Femur (tissue), 1 donor: ENCODE data around the gene PRR20C.
"Not testable (repeated sequence)": the region's sequence is repeated elsewhere in the genome, so short reads cannot be mapped to it uniquely, and the experiment has no call there.

Source experiments
- DNase-seq: peaks from one replicate; pipeline ENCODE4 v3.0.0-alpha.2; 2017

The PRR20C gene

GRCh38 chr13:57153761-57154160 is at the start of gene PRR20C:
TSS of gene PRR20C (plus strand) at chr13:57154061. CDS start at chr13:57154448, 387 bp downstream.
- not testable (repeated sequence) for DNase-seq

GRCh38 chr13:57114945-57115344 is 38.9 kb upstream of the PRR20C start:
- no peak for DNase-seq

GRCh38 chr13:57123681-57124080 is 30.2 kb upstream of the PRR20C start:
- peak; percentile 88 for DNase-seq

- no peak for DNase-seq
These were observed 25.0 kb upstream of the PRR20C start for GRCh38 chr13:57128909-57129308.

GRCh38 chr13:57136093-57136492 is 17.8 kb upstream of the PRR20C start:
- no peak for DNase-seq

GRCh38 chr13:57137585-57137984 is 16.3 kb upstream of the PRR20C start:
- DNase-seq: no peak

- DNase-seq: no peak
These were observed 14.9 kb upstream of the PRR20C start for GRCh38 chr13:57138988-57139387.

- DNase-seq: not testable (repeated sequence)
These were observed 14.1 kb upstream of the PRR20C start for GRCh38 chr13:57139781-57140180.

- not testable (repeated sequence) for DNase-seq
These were observed 13.5 kb upstream of the PRR20C start, which contains the start of gene PRR20A for GRCh38 chr13:57140235-57140968. TSS of gene PRR20A (plus strand) at chr13:57140918. CDS start at chr13:57141305, 387 bp downstream.

- DNase-seq: not testable (repeated sequence)
These were observed 6.7 kb upstream of the PRR20C start, which contains the start of gene PRR20B for GRCh38 chr13:57147188-57147587. TSS of gene PRR20B (plus strand) at chr13:57147488. CDS start at chr13:57147875, 387 bp downstream.

- not testable (repeated sequence) for DNase-seq
These were observed 5.8 kb upstream of the PRR20C start for GRCh38 chr13:57148106-57148505.

GRCh38 chr13:57160332-57160731 is 6.5 kb downstream of the PRR20C start, which contains the start of gene PRR20D:
TSS of gene PRR20D (plus strand) at chr13:57160632. CDS start at chr13:57161019, 387 bp downstream.
- not testable (repeated sequence) for DNase-seq

- DNase-seq: not testable (repeated sequence)
These were observed 13.0 kb downstream of the PRR20C start, which contains the start of gene PRR20E for GRCh38 chr13:57166897-57167296. TSS of gene PRR20E (plus strand) at chr13:57167197. CDS start at chr13:57167584, 387 bp downstream.

- no peak for DNase-seq
These were observed 37.8 kb downstream of the PRR20C start for GRCh38 chr13:57191667-57192066.
